ENCODE measurements around the gene HERC2.
"Not testable (repeated sequence)": the region's sequence is repeated elsewhere in the genome, so short reads cannot be mapped to it uniquely, and the experiment has no call there.

The HERC2 gene

GRCh38 chr15:28125673-28126651 lies 196.0 kb downstream of the HERC2 start:
- no peak for DNase-seq

- DNase-seq = no peak
Measured at GRCh38 chr15:28124841-28125240, 197.1 kb downstream of the HERC2 start.

GRCh38 chr15:28123408-28124023 lies 198.5 kb downstream of the HERC2 start:
- peak; percentile 38 for DNase-seq

- no peak for DNase-seq
Measured at GRCh38 chr15:28122038-28122949, 199.7 kb downstream of the HERC2 start.

GRCh38 chr15:28121577-28121976 lies 200.4 kb downstream of the HERC2 start:
- DNase-seq = not testable (repeated sequence)

GRCh38 chr15:28120359-28120640 lies 201.7 kb downstream of the HERC2 start:
- no peak for DNase-seq

- no peak for DNase-seq
Measured at GRCh38 chr15:28118531-28118930, 203.4 kb downstream of the HERC2 start.

- DNase-seq = no peak
Measured at GRCh38 chr15:28118083-28118482, 203.9 kb downstream of the HERC2 start.

- no peak for DNase-seq
Measured at GRCh38 chr15:28117432-28117990, 204.5 kb downstream of the HERC2 start.

- no peak for DNase-seq
Measured at GRCh38 chr15:28116521-28117431, 205.2 kb downstream of the HERC2 start.

- DNase-seq = no peak
Measured at GRCh38 chr15:28115871-28116270, 206.1 kb downstream of the HERC2 start.

- no peak for DNase-seq
Measured at GRCh38 chr15:28114721-28115622, 207.0 kb downstream of the HERC2 start.

GRCh38 chr15:28114114-28114455 lies 207.9 kb downstream of the HERC2 start:
- DNase-seq = no peak

- no peak for DNase-seq
Measured at GRCh38 chr15:28113394-28114113, 208.4 kb downstream of the HERC2 start.

GRCh38 chr15:28112962-28113361 lies 209.0 kb downstream of the HERC2 start:
- no peak for DNase-seq

- DNase-seq = no peak
Measured at GRCh38 chr15:28112101-28112760, 209.7 kb downstream of the HERC2 start.

- DNase-seq = no peak
Measured at GRCh38 chr15:28111543-28111942, 210.4 kb downstream of the HERC2 start.

- no peak for DNase-seq
Measured at GRCh38 chr15:28110481-28110881, 211.5 kb downstream of the HERC2 start.

- no peak for DNase-seq
Measured at GRCh38 chr15:28109626-28110455, 212.1 kb downstream of the HERC2 start.

Data from activated naive CD4-positive, alpha-beta T cell treated with Interleukin-2 at 50 U/mL for 16 hours (primary cell).